H1 (cell line): ENCODE results near the gene ZNF425. TPM values are rescaled to one million over a fixed set of nuclear protein-coding genes. Genes with fewer than 3 reads are reported as not detected.

Experiments
- CTBP2 ChIP-seq: IDR thresholded peaks from 2 replicates; pipeline ENCODE4 v1.7.0; 2011; ENCODE audit warnings: borderline replicate concordance, mild to moderate bottlenecking, moderate library complexity, mixed read lengths, low read length; ENCODE audit not compliant: insufficient read depth, insufficient read length
- RNF2 ChIP-seq: fragments of 200-900, 300-1000 bp; sonication (generic); IDR thresholded peaks from 2 replicates; pipeline ENCODE4 v1.7.1; 2016; ENCODE audit warnings: borderline replicate concordance, low read depth, mild to moderate bottlenecking, antibody characterized with exemption, low read length; ENCODE audit not compliant: poor library complexity, severe bottlenecking; ENCODE audit errors: missing control alignments
- polyA plus RNA-seq, 7 experiments: library from polyadenylated mRNA; depleted of rRNA in 3 of 7; stranded (reverse) in 5 of 7; unstranded in 2 of 7; fragments of >200 nt in 5 of 7; fragments of 200-250 nt in 2 of 7; gene quantifications; 1 replicate in 5 of 7; 2 replicates in 1 of 7; 4 replicates in 1 of 7; pipeline versions ENCODE4 v1.2.1 to v1.2.3, GENCODE V29; 2011 to 2013; ENCODE audit warnings: missing spikeins in 2 of 7, mixed read lengths in 2 of 7
- total RNA-seq: library from RNA; stranded (reverse); fragmentation: NEBNext Ultra II Directional; extraction: Animal tissue kit (Norgen Biotek cat#: 25700); gene quantifications from 2 replicates; pipeline ENCODE4 v1.2.1, GENCODE V29; 2021

Gene ZNF425
- total and polyA plus RNA-seq, 2 of the 8 experiments (the other 6 are each of a cell fraction or from before 2014, with no cell fraction given) = 3.4 to 6.1 TPM

DNA sequence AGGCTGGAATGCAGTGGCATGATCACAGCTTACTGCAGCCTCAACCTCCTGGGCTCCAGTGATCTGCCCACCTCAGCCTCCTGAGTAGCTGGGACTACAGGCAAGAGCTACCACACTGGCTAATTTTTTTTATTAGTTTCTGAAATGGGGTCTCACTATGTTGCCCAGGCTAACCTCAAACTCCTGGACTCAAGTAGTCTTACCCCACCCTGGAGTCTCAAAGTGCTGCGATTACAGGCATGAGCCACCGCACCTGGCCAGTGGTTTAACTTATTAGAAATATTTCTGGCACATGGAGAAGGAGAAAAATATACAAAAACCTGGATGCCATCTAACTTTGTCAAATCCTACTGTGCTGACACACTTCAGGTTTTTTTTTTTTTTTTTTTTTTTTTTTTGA is 50.8 kb downstream of the ZNF425 start (continued):
- TF ChIP-seq RNF2 (no peak), CTBP2 (no peak)
- TF ChIP-seq, all 59 proteins: peak for 0
